K562 (cell line): ENCODE results near the gene TRPC4AP. TPM values are rescaled to one million over a fixed set of nuclear protein-coding genes. Genes with fewer than 3 reads are reported as not detected.

Experiments used
- CUX1 ChIP-seq: fragments of 200-800 bp; sonication (Bioruptor generic); IDR thresholded peaks from 2 replicates; pipeline ENCODE4 v1.6.1; 2016; ENCODE audit warnings: missing genetic modification characterization, missing compliant biosample characterization
- GTF2F1 ChIP-seq: IDR thresholded peaks from 2 replicates; pipeline ENCODE4 v1.6.1; 2011; ENCODE audit warnings: low read depth, low read length, improper control_type of control experiment
- HEY1 ChIP-seq: fragments of 250-450 bp; sonication (Bioruptor Pico); IDR thresholded peaks from 2 replicates; pipeline ENCODE4 v1.5.0; 2020; ENCODE audit warnings: mild to moderate bottlenecking, moderate library complexity, borderline replicate concordance
- ZNF407 ChIP-seq: fragments of 450-650 bp; IDR thresholded peaks from 2 replicates; pipeline ENCODE4 v1.6.1; 2016; ENCODE audit warnings: low read depth
- ZNF639 ChIP-seq, 2 experiments: fragments of 200-800 bp in 1 of 2; sonication (Bioruptor generic) in 1 of 2; sonication (generic) in 1 of 2; formaldehyde crosslinking in 1 of 2; IDR thresholded peaks in 1 of 2; conservative IDR thresholded peaks in 1 of 2; 2 replicates each; pipeline versions ENCODE4 v1.5.0 to v1.6.1; 2016 to 2020; ENCODE audit warnings: missing compliant biosample characterization in 1 of 2, missing genetic modification characterization in 1 of 2, missing genetic modification reagents in 1 of 2
- ZNF75A ChIP-seq: fragments of 450-650 bp; formaldehyde crosslinking; IDR thresholded peaks from 2 replicates; pipeline ENCODE4 v1.4.0; 2020; ENCODE audit warnings: mild to moderate bottlenecking
- polyA plus RNA-seq, 8 experiments: library from polyadenylated mRNA; depleted of rRNA in 4 of 8; stranded (reverse) in 5 of 8; unstranded in 3 of 8; fragments of >200 nt; fragmentation: Nextera tagmentation in 2 of 8; fragmentation: Illumina TruSeq in 1 of 8; extraction: Ambion mirVana in 2 of 8; extraction: Trizol in 1 of 8; gene quantifications; 2 replicates each; pipeline versions ENCODE4 v1.2.1 to v1.2.3, GENCODE V29; 2011 to 2014; ENCODE audit warnings: inconsistent platforms in 1 of 8, missing spikeins in 1 of 8
- total RNA-seq, 7 experiments: library from RNA; depleted of rRNA in 6 of 7; stranded (reverse); fragments of >200 nt in 6 of 7; fragmentation: Illumina TruSeq in 2 of 7; extraction: Trizol in 2 of 7; gene quantifications; 2 replicates each; pipeline versions ENCODE4 v1.2.1 to v1.2.3, GENCODE V29; 2011 to 2021; ENCODE audit warnings: low replicate concordance in 1 of 7

The TRPC4AP gene
- total and polyA plus RNA-seq, 9 of the 15 experiments (the other 6 are each of a cell fraction or from before 2014, with no cell fraction given), result 2.3 to 70.3 (median 33.3) TPM

- TF ChIP-seq ZNF407 (peak; percentile 95), GTF2F1 (peak; percentile 80; the same call in 1 of the 2 replicates), CUX1 (CRISPR knock-in tag) (no peak), ZNF75A (CRISPR knock-in tag) (no peak), ZNF639 (CRISPR knock-in tag; conservative IDR thresholded peaks at IDR 0.05 in 1 of 2, IDR thresholded peaks at IDR 0.05 in 1 of 2) (0 out of 4 replicates have a peak, but pooled peaks of 1 of the 2 experiments have one; percentile 32), HEY1 (no peak)
Measured at GRCh38 chr20:34955231-34956040, 137.2 kb downstream of the TRPC4AP start, which contains the start of the genes GSS and MYH7B (continued).
